HCT116 (cell line): ENCODE measurements around the gene LCE2A. TPM values are rescaled to one million over a fixed set of nuclear protein-coding genes. Genes with fewer than 3 reads are reported as not detected.

Source experiments
- ATAC-seq: fragments of 200-7000 bp; cut with Tn5 transposase; 2 replicates; pipeline ENCODE4 v1.9.1; 2020; ENCODE audit warnings: mild to moderate bottlenecking, moderate library complexity
- BruUV-seq: library from RNA; stranded (reverse); fragments of 400-500 nt; replicated peaks from 2 replicates; lab custom pipeline; 2021; lab: Mats Ljungman, UMichigan
- CTCF ChIA-PET: fragments of 300-600 bp; sonication (Branson Sonifier 250); formaldehyde crosslinking; loops from one replicate; lab custom pipeline; 2021; ENCODE audit warnings: antibody characterized with exemption; lab: Charles Lee
- POLR2A ChIA-PET: fragments of 300-600, 350-600 bp; sonication (Branson Sonifier 250); formaldehyde crosslinking; loops from one replicate; lab custom pipeline; 2021; ENCODE audit warnings: antibody characterized with exemption; lab: Charles Lee
- RAD21 ChIA-PET, 2 experiments: fragments of 300-600 bp; sonication (Branson Sonifier 250); formaldehyde crosslinking; loops; one replicate each; lab custom pipeline; 2023; ENCODE audit warnings: low total read pairs in 2 of 2; ENCODE audit not compliant: uncharacterized antibody in 2 of 2, unreplicated experiment in 2 of 2, low non-redundant PET in 1 of 2; lab: Charles Lee
- DNase-seq: peaks from one replicate; pipeline ENCODE4 v3.0.0-alpha.2; 2010; ENCODE audit warnings: low read depth, low spot score
- H2AFZ ChIP-seq: fragments of 200-600 bp; shearing (Covaris generic), sonication (generic); 2 replicates; pipeline ENCODE4 v1.6.1; 2017; ENCODE audit warnings: low read depth, mixed run types, mixed read lengths, antibody characterized with exemption, low read length; ENCODE audit not compliant: poor library complexity, severe bottlenecking
- H3K27ac ChIP-seq: 2 replicates; pipeline ENCODE4 v1.5.1; 2012; ENCODE audit warnings: low read depth, low read length
- H3K27me3 ChIP-seq: fragments of 200-600 bp; sonication (generic); 2 replicates; pipeline ENCODE4 v1.6.1; 2016; ENCODE audit warnings: mixed run types, low read length, mixed read lengths; ENCODE audit not compliant: insufficient read depth
- H3K36me3 ChIP-seq, 2 experiments: fragments of 200-500 bp in 1 of 2; fragments of 200-600 bp in 1 of 2; sonication (Bioruptor generic) in 1 of 2; sonication (generic) in 1 of 2; 2 replicates each; pipeline versions ENCODE4 v1.5.1 to v1.6.1; 2014 to 2016; ENCODE audit warnings: low read length in 2 of 2, inconsistent platforms in 1 of 2, mixed read lengths in 1 of 2, mixed run types in 1 of 2; ENCODE audit not compliant: insufficient read depth in 2 of 2, control insufficient read depth in 1 of 2
- H3K4me1 ChIP-seq, 2 experiments: fragments of 200-600 bp in 1 of 2; sonication (generic) in 1 of 2; 2 replicates each; pipeline versions ENCODE4 v1.5.1 to v1.6.1; 2012 to 2017; ENCODE audit warnings: low read length in 2 of 2, inconsistent platforms in 1 of 2, mild to moderate bottlenecking in 1 of 2, mixed read lengths in 1 of 2, mixed run types in 1 of 2, moderate library complexity in 1 of 2; ENCODE audit not compliant: insufficient read depth in 2 of 2, control insufficient read depth in 1 of 2
- H3K4me2 ChIP-seq: fragments of 200-600 bp; sonication (generic); 2 replicates; pipeline ENCODE4 v1.6.1; 2017; ENCODE audit warnings: mixed run types, low read length, mixed read lengths
- H3K4me3 ChIP-seq, 2 experiments: fragments of 200-600 bp in 1 of 2; sonication (generic) in 1 of 2; replicated peaks in 1 of 2; 2 replicates each; pipeline ENCODE4 v1.5.1; 2011 to 2016; ENCODE audit warnings: low read length in 2 of 2, control low read depth in 1 of 2, low read depth in 1 of 2, mild to moderate bottlenecking in 1 of 2, mixed read lengths in 1 of 2, mixed run types in 1 of 2
- H3K79me2 ChIP-seq: fragments of 200-600 bp; sonication (generic); 2 replicates; pipeline ENCODE4 v1.6.1; 2017; ENCODE audit warnings: mild to moderate bottlenecking, mixed run types, low read length, moderate library complexity, mixed read lengths; ENCODE audit not compliant: insufficient read depth
- H3K9ac ChIP-seq: fragments of 200-600 bp; sonication (generic); 2 replicates; pipeline ENCODE4 v1.6.1; 2016; ENCODE audit warnings: low read length, mixed read lengths
- H3K9me2 ChIP-seq: fragments of 200-600 bp; sonication (generic), shearing (Covaris generic); 2 replicates; pipeline ENCODE4 v1.6.1; 2017; ENCODE audit warnings: mixed run types, mild to moderate bottlenecking, moderate library complexity; ENCODE audit not compliant: insufficient read depth
- H3K9me3 ChIP-seq, 2 experiments: fragments of 200-500 bp in 1 of 2; fragments of 200-600 bp in 1 of 2; sonication (Bioruptor generic) in 1 of 2; sonication (generic) in 1 of 2; 2 replicates each; pipeline ENCODE4 v1.6.1; 2014 to 2017; ENCODE audit warnings: low read length in 2 of 2, mixed read lengths in 2 of 2, inconsistent platforms in 1 of 2, low read depth in 1 of 2, mild to moderate bottlenecking in 1 of 2, mixed run types in 1 of 2, moderate library complexity in 1 of 2; ENCODE audit not compliant: control insufficient read depth in 1 of 2, insufficient read depth in 1 of 2
- H4K20me1 ChIP-seq: fragments of 200-600 bp; sonication (generic), shearing (Covaris generic); 2 replicates; pipeline ENCODE4 v1.6.1; 2017; ENCODE audit warnings: mixed run types, mild to moderate bottlenecking, moderate library complexity; ENCODE audit not compliant: insufficient read depth
- CEBPB ChIP-seq: IDR thresholded peaks from 2 replicates; pipeline ENCODE4 v1.6.1; 2012; ENCODE audit warnings: low read depth
- EGR1 ChIP-seq: IDR thresholded peaks from 2 replicates; pipeline ENCODE4 v1.6.1; 2012; ENCODE audit warnings: low read depth
- ELF1 ChIP-seq: IDR thresholded peaks from 2 replicates; pipeline ENCODE4 v1.6.1; 2012; ENCODE audit warnings: low read depth, borderline replicate concordance
- EZH2 ChIP-seq: fragments of 200-600 bp; sonication (generic); IDR thresholded peaks from 2 replicates; pipeline ENCODE4 v1.6.1; 2017; ENCODE audit warnings: antibody characterized with exemption, mixed run types
- EZH2phosphoT487 ChIP-seq: fragments of 200-600 bp; IDR thresholded peaks from 2 replicates; pipeline ENCODE4 v1.6.1; 2018; ENCODE audit warnings: antibody characterized with exemption, borderline replicate concordance
- POLR2A ChIP-seq: IDR thresholded peaks from 2 replicates; pipeline ENCODE4 v1.7.0; 2011; ENCODE audit warnings: borderline replicate concordance; ENCODE audit not compliant: insufficient read depth, insufficient read length; ENCODE audit errors: extremely low read depth
- RAD21 ChIP-seq: IDR thresholded peaks from 2 replicates; pipeline ENCODE4 v1.6.1; 2012; ENCODE audit warnings: low read depth, mild to moderate bottlenecking
- REST ChIP-seq: IDR thresholded peaks from 2 replicates; pipeline ENCODE4 v1.6.1; 2012; ENCODE audit warnings: low read depth
- intact Hi-C: fragments of 100-400 bp; cut with micrococcal nuclease; formaldehyde crosslinking; loops from 2 replicates; pipeline ENCODE4 v1.10.0; 2022
- total RNA-seq: library from RNA; stranded (reverse); gene quantifications from one replicate; pipeline ENCODE4 v1.2.1, GENCODE V29; 2021; ENCODE audit not compliant: unreplicated experiment
- TF ChIP-seq, protein P1 (sequence below), 3 experiments: fragments of 200-600 bp in 1 of 3; sonication (generic) in 1 of 3; IDR thresholded peaks in 2 of 3; conservative IDR thresholded peaks in 1 of 3; 2 replicates each; pipeline ENCODE4 v1.5.1; 2012 to 2017; ENCODE audit warnings: low read depth in 2 of 3, low read length in 2 of 3, antibody characterized with exemption in 1 of 3, borderline replicate concordance in 1 of 3, control low read depth in 1 of 3, mild to moderate bottlenecking in 1 of 3, mixed read lengths in 1 of 3, mixed run types in 1 of 3, moderate library complexity in 1 of 3; ENCODE audit not compliant: insufficient read depth in 1 of 3
- TF ChIP-seq, protein P2 (sequence below): IDR thresholded peaks from 2 replicates; pipeline ENCODE4 v1.6.1; 2012

The LCE2A gene
- total RNA-seq, 1 experiment from 2014 or later: not detected

DNA sequence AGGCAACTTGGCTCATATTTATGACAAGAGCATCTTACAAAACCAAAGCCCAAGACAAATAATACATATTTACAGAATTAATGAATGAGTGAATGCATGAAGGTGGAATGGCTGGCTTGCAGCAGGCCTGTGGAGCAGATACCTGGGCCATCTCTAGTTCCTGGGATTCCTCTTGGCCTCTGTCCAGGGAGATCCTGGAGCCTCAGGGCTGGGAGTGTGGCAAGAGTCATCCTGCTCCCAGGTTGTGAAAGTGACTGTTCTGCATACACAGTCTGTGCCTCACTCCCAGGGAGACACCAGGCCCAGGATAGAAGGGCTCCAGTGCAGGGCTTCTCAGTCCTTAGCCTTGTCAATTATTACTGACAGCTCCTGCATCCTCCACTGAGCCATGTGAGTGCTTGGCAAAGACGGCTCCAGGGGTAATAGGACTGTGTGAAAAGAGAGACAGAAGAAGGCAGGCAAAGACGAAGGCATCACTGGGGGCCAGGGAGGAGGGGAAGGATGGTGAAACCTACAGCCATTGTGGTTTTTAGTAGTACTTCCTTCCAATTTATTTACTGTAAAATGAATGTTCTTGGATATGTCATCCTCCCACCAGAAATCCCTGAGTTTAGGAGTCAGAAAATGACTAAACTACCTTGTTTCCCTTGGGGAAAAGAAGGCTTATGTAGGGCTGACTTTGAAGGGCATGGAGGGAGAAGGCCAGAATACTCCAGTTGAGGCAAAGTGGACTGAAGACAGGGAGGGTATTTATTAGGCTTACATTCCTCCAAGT is 45.4 kb downstream of the LCE2A start (continued):
- TF ChIP-seq REST: no peak

- Histone ChIP-seq H3K9me2 (no peaks in the 10 kb centered on the region), H3K27ac (no peak overlapping the region), H3K4me3 (no peak overlapping the region), H4K20me1 (no peaks in the 10 kb centered on the region), H3K4me1 (no peaks in the 10 kb centered on the region), H3K4me2 (no peak overlapping the region), H2AFZ (peak overlapping the region; percentile 63), H3K9ac (no peak overlapping the region), H3K27me3 (peaks cover 26% of the 10 kb centered on the region), H3K9me3 (no peaks in the 10 kb centered on the region), H3K36me3 (no peaks in the 10 kb centered on the region), H3K79me2 (no peaks in the 10 kb centered on the region)
- no TSS peak for BruUV-seq
- peak; percentile 21 for DNase-seq
- ChIA-PET CTCF (no interaction called here), POLR2A (no interaction called here), RAD21 (no interaction called here)
- intact Hi-C loops: loop anchor here (5.0 kb wide), 1 partner anchor 182 kb away; no protein-coding TSS in a partner anchor
- ATAC-seq: peak; percentile 61; the same call in 1 of the 2 replicates
- TF ChIP-seq ELF1: no peak
- TF ChIP-seq POLR2A: no peak
- TF ChIP-seq CEBPB: peak; percentile 59; the same call in 1 of the 2 replicates
- TF ChIP-seq, protein P1, sequence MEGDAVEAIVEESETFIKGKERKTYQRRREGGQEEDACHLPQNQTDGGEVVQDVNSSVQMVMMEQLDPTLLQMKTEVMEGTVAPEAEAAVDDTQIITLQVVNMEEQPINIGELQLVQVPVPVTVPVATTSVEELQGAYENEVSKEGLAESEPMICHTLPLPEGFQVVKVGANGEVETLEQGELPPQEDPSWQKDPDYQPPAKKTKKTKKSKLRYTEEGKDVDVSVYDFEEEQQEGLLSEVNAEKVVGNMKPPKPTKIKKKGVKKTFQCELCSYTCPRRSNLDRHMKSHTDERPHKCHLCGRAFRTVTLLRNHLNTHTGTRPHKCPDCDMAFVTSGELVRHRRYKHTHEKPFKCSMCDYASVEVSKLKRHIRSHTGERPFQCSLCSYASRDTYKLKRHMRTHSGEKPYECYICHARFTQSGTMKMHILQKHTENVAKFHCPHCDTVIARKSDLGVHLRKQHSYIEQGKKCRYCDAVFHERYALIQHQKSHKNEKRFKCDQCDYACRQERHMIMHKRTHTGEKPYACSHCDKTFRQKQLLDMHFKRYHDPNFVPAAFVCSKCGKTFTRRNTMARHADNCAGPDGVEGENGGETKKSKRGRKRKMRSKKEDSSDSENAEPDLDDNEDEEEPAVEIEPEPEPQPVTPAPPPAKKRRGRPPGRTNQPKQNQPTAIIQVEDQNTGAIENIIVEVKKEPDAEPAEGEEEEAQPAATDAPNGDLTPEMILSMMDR (IDR thresholded peaks at IDR 0.05 in 2 of 3, conservative IDR thresholded peaks at IDR 0.05 in 1 of 3; ENCODE audit: borderline replicate concordance in 1 of 3, insufficient read depth in 1 of 3, low read depth in 2 of 3, low read length in 2 of 3): peak; percentile 18 to 42 (median 38); a peak in 4 of 6 replicates
- no peak for TF ChIP-seq EGR1
- TF ChIP-seq RAD21: peak; percentile 47
- TF ChIP-seq, protein P2, sequence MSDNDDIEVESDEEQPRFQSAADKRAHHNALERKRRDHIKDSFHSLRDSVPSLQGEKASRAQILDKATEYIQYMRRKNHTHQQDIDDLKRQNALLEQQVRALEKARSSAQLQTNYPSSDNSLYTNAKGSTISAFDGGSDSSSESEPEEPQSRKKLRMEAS: 0 out of 2 replicates have a peak, but pooled peaks have one; percentile 12
- TF ChIP-seq REST: no peak
- no peak for TF ChIP-seq EZH2
- TF ChIP-seq EZH2phosphoT487: no peak
Measured at GRCh38 chr1:152745289-152745704, 47.2 kb downstream of the LCE2A start.
